SU-DHL-6 (cell line): ENCODE measurements around the gene CNKSR3.

Experiments
- H2AFZ ChIP-seq: fragments of 200-600 bp; sonication (generic); 2 replicates; pipeline ENCODE4 v1.6.1; 2014; ENCODE audit warnings: low read depth, mild to moderate bottlenecking, moderate library complexity, mixed read lengths, antibody characterized with exemption, low read length; ENCODE audit not compliant: severe bottlenecking
- H3F3A ChIP-seq: fragments of 200-600 bp; shearing (Covaris generic); 2 replicates; pipeline ENCODE4 v1.6.0; 2016; ENCODE audit warnings: antibody characterized with exemption, mild to moderate bottlenecking; ENCODE audit not compliant: insufficient read depth
- H3K27ac ChIP-seq: fragments of 200-600 bp; sonication (generic); 2 replicates; pipeline ENCODE4 v1.5.1; 2016; ENCODE audit warnings: low read depth, mild to moderate bottlenecking, low read length, moderate library complexity, mixed read lengths
- H3K27me3 ChIP-seq: fragments of 200-600 bp; sonication (generic), shearing (Covaris generic); 2 replicates; pipeline ENCODE4 v1.6.0; 2014; ENCODE audit warnings: mild to moderate bottlenecking, low read length
- H3K36me3 ChIP-seq: fragments of 200-600 bp; sonication (generic); 2 replicates; pipeline ENCODE4 v1.6.1; 2014; ENCODE audit warnings: mild to moderate bottlenecking, low read length, mixed read lengths
- H3K4me2 ChIP-seq: fragments of 300-600, 200-600 bp; shearing (Covaris generic), sonication (generic); 2 replicates; pipeline ENCODE4 v1.6.0; 2014; ENCODE audit warnings: low read length, low read depth, mild to moderate bottlenecking; ENCODE audit not compliant: poor library complexity, severe bottlenecking
- H3K4me3 ChIP-seq: fragments of 200-600 bp; sonication (generic); 2 replicates; pipeline ENCODE4 v1.5.1; 2014; ENCODE audit warnings: antibody characterized with exemption, low read length, mild to moderate bottlenecking, mixed read lengths; ENCODE audit not compliant: insufficient read depth, poor library complexity, severe bottlenecking
- H3K79me2 ChIP-seq: fragments of 200-600 bp; sonication (generic); 2 replicates; pipeline ENCODE4 v1.6.1; 2014; ENCODE audit warnings: mild to moderate bottlenecking, low read length, moderate library complexity; ENCODE audit not compliant: insufficient read depth
- H3K9ac ChIP-seq: fragments of 200-600 bp; sonication (generic); 2 replicates; pipeline ENCODE4 v1.7.0; 2014; ENCODE audit warnings: mild to moderate bottlenecking, low read length
- H3K9me2 ChIP-seq: fragments of 200-600 bp; sonication (generic); replicated peaks from 2 replicates; pipeline ENCODE4 v1.6.1; 2014; ENCODE audit warnings: low read length; ENCODE audit not compliant: insufficient read depth
- H3K9me3 ChIP-seq: fragments of 200-600 bp; sonication (generic); 2 replicates; pipeline ENCODE4 v1.6.1; 2014; ENCODE audit warnings: low read length, mixed read lengths; ENCODE audit not compliant: insufficient read depth
- H4K20me1 ChIP-seq: fragments of 200-600 bp; sonication (generic); 2 replicates; pipeline ENCODE4 v1.6.1; 2014; ENCODE audit warnings: low read depth, mild to moderate bottlenecking, antibody characterized with exemption, low read length, moderate library complexity, mixed read lengths
- CTCF ChIP-seq: fragments of 200-600 bp; sonication (generic); IDR thresholded peaks from one replicate; pipeline ENCODE4 v1.5.1; 2017; ENCODE audit warnings: antibody characterized with exemption, mild to moderate bottlenecking, low read length, moderate library complexity; ENCODE audit not compliant: insufficient read depth, poor library complexity, severe bottlenecking
- EZH2phosphoT487 ChIP-seq: fragments of 200-600 bp; sonication (generic), shearing (Covaris generic); conservative IDR thresholded peaks from 2 replicates; pipeline ENCODE4 v1.6.1; 2018; ENCODE audit warnings: mild to moderate bottlenecking, antibody characterized with exemption, low read length, moderate library complexity, mixed read lengths

Gene CNKSR3

GRCh38 chr6:154509421-154510143, 903 bp downstream of the CNKSR3 start:
- Histone ChIP-seq H3K4me2 (no peak overlapping the region), H3K9me2 (no peaks in the 10 kb centered on the region), H3K27me3 (no peaks in the 10 kb centered on the region), H3K9me3 (no peaks in the 10 kb centered on the region), H2AFZ (no peak overlapping the region), H3K27ac (no peak overlapping the region), H3K79me2 (no peaks in the 10 kb centered on the region), H3K4me3 (no peak overlapping the region), H4K20me1 (no peaks in the 10 kb centered on the region), H3F3A (no peaks in the 10 kb centered on the region), H3K9ac (no peak overlapping the region), H3K36me3 (no peaks in the 10 kb centered on the region)
- TF ChIP-seq CTCF (no peak), EZH2phosphoT487 (no peak)

- Histone ChIP-seq H3K4me3 (no peak overlapping the region), H2AFZ (no peak overlapping the region), H4K20me1 (no peaks in the 10 kb centered on the region), H3K79me2 (no peaks in the 10 kb centered on the region), H3F3A (no peaks in the 10 kb centered on the region), H3K27me3 (no peaks in the 10 kb centered on the region), H3K9me3 (no peaks in the 10 kb centered on the region), H3K9ac (no peak overlapping the region), H3K27ac (no peak overlapping the region), H3K9me2 (no peaks in the 10 kb centered on the region), H3K36me3 (no peaks in the 10 kb centered on the region), H3K4me2 (no peak overlapping the region)
- TF ChIP-seq EZH2phosphoT487 (no peak), CTCF (no peak)
These were observed 1.7 kb downstream of the CNKSR3 start for GRCh38 chr6:154508573-154509375.

- Histone ChIP-seq H3F3A (no peaks in the 10 kb centered on the region), H2AFZ (no peak overlapping the region), H4K20me1 (no peaks in the 10 kb centered on the region), H3K36me3 (no peaks in the 10 kb centered on the region), H3K9ac (no peak overlapping the region), H3K79me2 (no peaks in the 10 kb centered on the region), H3K4me3 (no peak overlapping the region), H3K4me2 (no peak overlapping the region), H3K9me3 (no peaks in the 10 kb centered on the region), H3K27me3 (no peaks in the 10 kb centered on the region), H3K9me2 (no peaks in the 10 kb centered on the region), H3K27ac (no peak overlapping the region)
- TF ChIP-seq CTCF = no peak
- no peak for TF ChIP-seq EZH2phosphoT487
These were observed 3.2 kb downstream of the CNKSR3 start for GRCh38 chr6:154506991-154507898.
